Neuron (in vitro differentiated cells): ENCODE results near the gene DHRSX.
"Not testable (repeated sequence)": the region's sequence is repeated elsewhere in the genome, so short reads cannot be mapped to it uniquely, and the experiment has no call there.

Source experiments
- H2AFZ ChIP-seq: one replicate; pipeline ENCODE4 v1.6.1; 2013; ENCODE audit warnings: low read depth, mild to moderate bottlenecking, inconsistent platforms, low read length, moderate library complexity
- H3K27me3 ChIP-seq: one replicate; pipeline ENCODE4 v1.6.1; 2013; ENCODE audit warnings: low read length; ENCODE audit not compliant: insufficient read depth
- H3K36me3 ChIP-seq: one replicate; pipeline ENCODE4 v1.6.1; 2013; ENCODE audit warnings: low read length; ENCODE audit not compliant: insufficient read depth
- H3K4me1 ChIP-seq: one replicate; pipeline ENCODE4 v1.6.1; 2013; ENCODE audit warnings: low read length; ENCODE audit not compliant: insufficient read depth
- H3K4me3 ChIP-seq: 2 replicates; pipeline ENCODE4 v1.5.1; 2013; ENCODE audit warnings: mild to moderate bottlenecking, low read length, moderate library complexity
- H3K9me3 ChIP-seq: one replicate; pipeline ENCODE4 v1.6.1; 2013; ENCODE audit warnings: low read length

The DHRSX gene

GRCh38 chrX:2271595-2271994, 229.2 kb downstream of the DHRSX start:
- H3K36me3 ChIP-seq, H3K4me3 ChIP-seq, H3K27me3 ChIP-seq, H2AFZ ChIP-seq, H3K9me3 ChIP-seq: not testable (repeated sequence)
- peaks cover 17% of the 10 kb centered on the region for H3K4me1 ChIP-seq

- peaks cover 17% of the 10 kb centered on the region for H3K4me1 ChIP-seq
- H3K27me3 ChIP-seq, H3K4me3 ChIP-seq, H3K9me3 ChIP-seq, H3K36me3 ChIP-seq, H2AFZ ChIP-seq: not testable (repeated sequence)
Measured at GRCh38 chrX:2270783-2271182, 230.0 kb downstream of the DHRSX start.

DNA sequence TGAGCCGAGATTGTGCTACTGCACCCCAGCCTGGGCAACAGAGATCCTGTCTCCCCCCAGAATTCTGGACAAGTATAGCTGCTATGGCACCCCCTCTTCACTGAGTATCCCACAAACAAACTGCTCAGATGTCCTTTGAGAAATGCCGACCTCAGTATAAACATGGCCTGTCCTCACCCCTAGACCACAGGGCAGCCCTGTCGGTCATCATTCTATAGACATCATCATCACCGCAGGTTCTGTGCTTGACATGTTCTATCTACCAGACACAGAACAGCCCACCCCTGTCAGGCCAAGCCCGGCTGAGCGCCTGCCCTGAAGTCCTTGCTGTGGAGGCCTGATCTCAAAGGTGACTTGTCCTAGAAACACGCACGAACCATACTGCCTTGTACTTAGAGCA, 232.9 kb downstream of the DHRSX start:
- Histone ChIP-seq H3K9me3 (no peaks in the 10 kb centered on the region), H2AFZ (no peak overlapping the region), H3K4me3 (no peak overlapping the region)

GRCh38 chrX:2266445-2267349, 234.1 kb downstream of the DHRSX start:
- peaks cover 6% of the 10 kb centered on the region for H3K4me1 ChIP-seq
- H3K4me3 ChIP-seq = no peak overlapping the region
- H2AFZ ChIP-seq = no peak overlapping the region
- no peaks in the 10 kb centered on the region for H3K9me3 ChIP-seq
- no peaks in the 10 kb centered on the region for H3K27me3 ChIP-seq
- H3K36me3 ChIP-seq = no peaks in the 10 kb centered on the region

More for the DNA sequence above, 232.9 kb downstream of the DHRSX start:
- Histone ChIP-seq H3K36me3 (no peaks in the 10 kb centered on the region), H3K27me3 (no peaks in the 10 kb centered on the region), H3K4me1 (peaks cover 17% of the 10 kb centered on the region)

DNA sequence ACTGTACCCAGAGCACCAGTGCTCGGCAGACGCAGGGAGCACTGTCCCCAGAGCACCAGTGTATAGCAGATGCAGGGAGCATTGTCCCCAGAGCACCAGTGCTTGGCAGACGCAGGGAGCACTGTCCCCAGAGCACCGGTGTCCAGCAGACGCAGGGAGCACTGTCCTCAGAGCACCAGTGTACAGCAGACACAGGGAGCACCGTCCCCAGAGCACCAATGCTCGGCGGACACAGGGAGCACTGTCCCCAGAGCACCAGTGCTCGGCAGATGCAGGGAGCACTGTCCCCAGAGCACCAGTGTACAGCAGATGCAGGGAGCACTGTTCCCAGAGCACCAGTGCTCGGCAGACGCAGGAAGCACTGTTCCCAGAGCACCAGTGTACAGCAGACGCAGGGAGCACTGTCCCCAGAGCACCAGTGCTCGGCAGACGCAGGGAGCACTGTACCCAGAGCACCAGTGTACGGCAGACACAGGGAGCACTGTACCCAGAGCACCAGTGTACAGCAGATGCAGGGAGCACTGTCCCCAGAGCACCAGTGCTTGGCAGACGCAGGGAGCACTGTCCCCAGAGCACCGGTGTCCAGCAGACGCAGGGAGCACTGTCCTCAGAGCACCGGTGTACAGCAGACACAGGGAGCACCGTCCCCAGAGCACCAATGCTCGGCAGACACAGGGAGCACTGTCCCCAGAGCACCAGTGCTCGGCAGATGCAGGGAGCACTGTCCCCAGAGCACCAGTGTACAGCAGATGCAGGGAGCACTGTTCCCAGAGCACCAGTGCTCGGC, 234.9 kb downstream of the DHRSX start:
- H3K36me3 ChIP-seq, H3K27me3 ChIP-seq, H3K9me3 ChIP-seq, H3K4me1 ChIP-seq, H2AFZ ChIP-seq, H3K4me3 ChIP-seq: not testable (repeated sequence)

- Histone ChIP-seq H2AFZ (no peak overlapping the region), H3K9me3 (no peaks in the 10 kb centered on the region), H3K36me3 (no peaks in the 10 kb centered on the region)
Measured at GRCh38 chrX:2264179-2265030, 236.4 kb downstream of the DHRSX start.

GRCh38 chrX:2263203-2263602, 237.6 kb downstream of the DHRSX start:
- H3K9me3 ChIP-seq = no peaks in the 10 kb centered on the region
- H3K36me3 ChIP-seq = no peaks in the 10 kb centered on the region
- no peak overlapping the region for H3K4me3 ChIP-seq
- H3K27me3 ChIP-seq = no peaks in the 10 kb centered on the region
- no peak overlapping the region for H2AFZ ChIP-seq
- H3K4me1 ChIP-seq = no peaks in the 10 kb centered on the region

More at GRCh38 chrX:2264179-2265030, 236.4 kb downstream of the DHRSX start:
- Histone ChIP-seq H3K27me3 (no peaks in the 10 kb centered on the region), H3K4me1 (no peaks in the 10 kb centered on the region), H3K4me3 (no peak overlapping the region)

DNA sequence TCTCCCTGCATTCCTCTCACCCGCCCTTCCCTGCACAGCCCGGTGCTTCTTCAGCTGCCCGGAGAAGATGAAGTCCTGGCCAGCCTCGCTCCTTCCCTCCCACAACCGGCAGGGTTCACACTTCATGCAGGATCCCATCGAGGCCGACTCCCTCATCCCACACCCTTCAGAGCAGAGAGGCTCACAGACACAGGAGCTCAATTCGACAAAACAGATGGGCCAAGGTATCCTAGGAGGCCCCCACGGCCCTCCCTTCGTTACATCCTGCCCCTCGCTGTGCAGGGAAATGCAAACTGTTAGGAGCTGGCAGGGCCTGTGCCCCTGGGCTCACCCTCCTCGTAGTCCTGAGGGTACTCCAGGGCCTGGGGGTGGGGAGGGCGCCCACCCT, 238.1 kb downstream of the DHRSX start:
- Histone ChIP-seq H3K9me3 (no peaks in the 10 kb centered on the region), H3K4me1 (no peaks in the 10 kb centered on the region), H2AFZ (no peak overlapping the region), H3K36me3 (no peaks in the 10 kb centered on the region), H3K4me3 (no peak overlapping the region), H3K27me3 (no peaks in the 10 kb centered on the region)

GRCh38 chrX:2261831-2262667, 238.7 kb downstream of the DHRSX start:
- Histone ChIP-seq H3K4me1 (no peaks in the 10 kb centered on the region), H3K36me3 (no peaks in the 10 kb centered on the region), H2AFZ (no peak overlapping the region), H3K9me3 (no peaks in the 10 kb centered on the region), H3K4me3 (no peak overlapping the region), H3K27me3 (no peaks in the 10 kb centered on the region)

GRCh38 chrX:2252331-2253065, 248.3 kb downstream of the DHRSX start:
- H2AFZ ChIP-seq = no peak overlapping the region
- peaks cover 6% of the 10 kb centered on the region for H3K9me3 ChIP-seq
- H3K36me3 ChIP-seq = no peaks in the 10 kb centered on the region
- no peak overlapping the region for H3K4me3 ChIP-seq
- no peaks in the 10 kb centered on the region for H3K4me1 ChIP-seq
- no peaks in the 10 kb centered on the region for H3K27me3 ChIP-seq

DNA sequence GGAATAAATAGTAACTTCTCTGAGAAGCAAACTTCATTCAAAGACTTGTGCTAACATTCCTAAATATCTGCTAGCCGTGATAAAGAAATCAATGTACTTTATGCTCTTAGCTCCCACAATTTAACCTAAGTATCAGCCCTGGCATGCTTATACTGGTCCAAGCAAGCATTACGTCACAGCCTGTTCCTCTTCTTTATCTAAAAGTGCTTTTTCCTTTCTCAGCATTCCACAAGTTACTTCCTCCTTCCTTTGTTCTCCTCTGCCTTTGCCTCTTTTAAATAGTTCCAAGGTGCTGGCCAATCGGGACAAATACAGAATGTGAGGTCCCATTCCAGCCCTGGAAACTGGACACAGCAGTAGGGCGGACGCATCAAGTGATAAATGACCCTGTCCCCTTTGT, 249.6 kb downstream of the DHRSX start:
- Histone ChIP-seq H3K4me3 (no peak overlapping the region), H3K36me3 (no peaks in the 10 kb centered on the region), H3K9me3 (peaks cover 6% of the 10 kb centered on the region), H3K27me3 (no peaks in the 10 kb centered on the region), H3K4me1 (no peaks in the 10 kb centered on the region), H2AFZ (no peak overlapping the region)
